Loucy (cell line): Measurements from ENCODE around the gene TEX26.

Experiments used
- H2AFZ ChIP-seq: fragments of 200-600 bp; sonication (generic); 2 replicates; pipeline ENCODE4 v1.6.0; 2016; ENCODE audit warnings: antibody characterized with exemption, mild to moderate bottlenecking, low read length, moderate library complexity
- H3F3A ChIP-seq: fragments of 200-600 bp; 2 replicates; pipeline ENCODE4 v1.6.0; 2016; ENCODE audit warnings: antibody characterized with exemption, low read depth, mild to moderate bottlenecking
- H3K27me3 ChIP-seq: fragments of 200-600 bp; sonication (generic); 2 replicates; pipeline ENCODE4 v1.6.1; 2014; ENCODE audit warnings: low read length, mild to moderate bottlenecking; ENCODE audit not compliant: insufficient read depth, poor library complexity, severe bottlenecking
- H3K36me3 ChIP-seq: fragments of 200-600 bp; sonication (generic); 2 replicates; pipeline ENCODE4 v1.6.1; 2016; ENCODE audit warnings: low read length; ENCODE audit not compliant: insufficient read depth
- H3K4me1 ChIP-seq: fragments of 200-600 bp; sonication (generic); 2 replicates; pipeline ENCODE4 v1.5.1; 2014; ENCODE audit warnings: low read length, mild to moderate bottlenecking; ENCODE audit not compliant: insufficient read depth, poor library complexity, severe bottlenecking
- H3K4me2 ChIP-seq: fragments of 200-600 bp; sonication (generic); 2 replicates; pipeline ENCODE4 v1.6.0; 2014; ENCODE audit warnings: antibody characterized with exemption, low read length, low read depth, mild to moderate bottlenecking; ENCODE audit not compliant: poor library complexity, severe bottlenecking
- H3K4me3 ChIP-seq: fragments of 200-600 bp; sonication (generic); 2 replicates; pipeline ENCODE4 v1.5.1; 2014; ENCODE audit warnings: low read length, mild to moderate bottlenecking, mixed read lengths; ENCODE audit not compliant: poor library complexity, severe bottlenecking
- H3K79me2 ChIP-seq: fragments of 200-600 bp; sonication (generic); 2 replicates; pipeline ENCODE4 v1.6.1; 2014; ENCODE audit warnings: low read length; ENCODE audit not compliant: insufficient read depth
- H3K9ac ChIP-seq: fragments of 200-600 bp; sonication (generic); 2 replicates; pipeline ENCODE4 v1.6.0; 2014; ENCODE audit warnings: mild to moderate bottlenecking, low read depth, low read length, moderate library complexity; ENCODE audit not compliant: poor library complexity, severe bottlenecking
- H3K9me2 ChIP-seq: fragments of 200-600 bp; sonication (generic); replicated peaks from 2 replicates; pipeline ENCODE4 v1.6.1; 2016; ENCODE audit warnings: low read depth, low read length, mixed read lengths
- H3K9me3 ChIP-seq: fragments of 200-600 bp; sonication (generic); 2 replicates; pipeline ENCODE4 v1.6.1; 2014; ENCODE audit warnings: mild to moderate bottlenecking, antibody characterized with exemption, low read length, low read depth; ENCODE audit not compliant: insufficient read depth
- H4K20me1 ChIP-seq: fragments of 200-600 bp; sonication (generic); 2 replicates; pipeline ENCODE4 v1.6.0; 2014; ENCODE audit warnings: antibody characterized with exemption, low read length, mild to moderate bottlenecking; ENCODE audit not compliant: insufficient read depth, poor library complexity, severe bottlenecking
- EZH2phosphoT487 ChIP-seq: fragments of 200-600 bp; IDR thresholded peaks from 2 replicates; pipeline ENCODE4 v1.6.1; 2018; ENCODE audit warnings: antibody characterized with exemption, mild to moderate bottlenecking, moderate library complexity, borderline replicate concordance
- TF ChIP-seq, protein P1 (sequence below): fragments of 200-600 bp; sonication (generic); conservative IDR thresholded peaks from 2 replicates; pipeline ENCODE4 v1.5.1; 2014; ENCODE audit warnings: mild to moderate bottlenecking, antibody characterized with exemption, low read length

TEX26 gene

DNA sequence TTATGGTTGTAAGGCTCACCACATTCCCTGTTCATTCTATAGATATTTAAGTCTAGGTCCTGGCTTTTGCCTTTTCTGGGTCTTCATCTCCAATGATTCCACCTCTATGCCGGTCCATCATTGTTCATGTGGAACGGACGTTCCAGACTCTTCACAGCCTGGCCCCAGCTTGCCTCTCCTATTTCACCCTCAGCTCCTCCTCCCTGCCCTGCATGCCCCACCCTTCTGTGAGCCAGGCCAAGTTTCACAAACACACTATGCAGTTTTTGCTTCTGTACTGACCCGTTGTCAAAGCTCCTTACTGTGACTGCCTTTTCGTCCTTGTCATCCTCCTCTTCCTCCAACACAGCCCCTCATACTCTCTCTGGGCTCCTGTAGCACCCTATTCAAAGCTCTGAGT, 31.3 kb downstream of the TEX26 start:
- Histone ChIP-seq H3K4me1 (no peaks in the 10 kb centered on the region), H3K36me3 (no peaks in the 10 kb centered on the region), H3K4me2 (no peak overlapping the region), H3K4me3 (no peak overlapping the region), H3F3A (no peaks in the 10 kb centered on the region), H4K20me1 (no peaks in the 10 kb centered on the region), H3K27me3 (peaks cover 12% of the 10 kb centered on the region), H2AFZ (no peak overlapping the region), H3K9me3 (0 out of 2 replicates have a peak, but pooled peaks cover 2% of the 10 kb centered on the region), H3K9me2 (no peaks in the 10 kb centered on the region), H3K79me2 (no peaks in the 10 kb centered on the region), H3K9ac (no peak overlapping the region)
- no peak for TF ChIP-seq EZH2phosphoT487
- TF ChIP-seq, protein P1, sequence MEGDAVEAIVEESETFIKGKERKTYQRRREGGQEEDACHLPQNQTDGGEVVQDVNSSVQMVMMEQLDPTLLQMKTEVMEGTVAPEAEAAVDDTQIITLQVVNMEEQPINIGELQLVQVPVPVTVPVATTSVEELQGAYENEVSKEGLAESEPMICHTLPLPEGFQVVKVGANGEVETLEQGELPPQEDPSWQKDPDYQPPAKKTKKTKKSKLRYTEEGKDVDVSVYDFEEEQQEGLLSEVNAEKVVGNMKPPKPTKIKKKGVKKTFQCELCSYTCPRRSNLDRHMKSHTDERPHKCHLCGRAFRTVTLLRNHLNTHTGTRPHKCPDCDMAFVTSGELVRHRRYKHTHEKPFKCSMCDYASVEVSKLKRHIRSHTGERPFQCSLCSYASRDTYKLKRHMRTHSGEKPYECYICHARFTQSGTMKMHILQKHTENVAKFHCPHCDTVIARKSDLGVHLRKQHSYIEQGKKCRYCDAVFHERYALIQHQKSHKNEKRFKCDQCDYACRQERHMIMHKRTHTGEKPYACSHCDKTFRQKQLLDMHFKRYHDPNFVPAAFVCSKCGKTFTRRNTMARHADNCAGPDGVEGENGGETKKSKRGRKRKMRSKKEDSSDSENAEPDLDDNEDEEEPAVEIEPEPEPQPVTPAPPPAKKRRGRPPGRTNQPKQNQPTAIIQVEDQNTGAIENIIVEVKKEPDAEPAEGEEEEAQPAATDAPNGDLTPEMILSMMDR: no peak

DNA sequence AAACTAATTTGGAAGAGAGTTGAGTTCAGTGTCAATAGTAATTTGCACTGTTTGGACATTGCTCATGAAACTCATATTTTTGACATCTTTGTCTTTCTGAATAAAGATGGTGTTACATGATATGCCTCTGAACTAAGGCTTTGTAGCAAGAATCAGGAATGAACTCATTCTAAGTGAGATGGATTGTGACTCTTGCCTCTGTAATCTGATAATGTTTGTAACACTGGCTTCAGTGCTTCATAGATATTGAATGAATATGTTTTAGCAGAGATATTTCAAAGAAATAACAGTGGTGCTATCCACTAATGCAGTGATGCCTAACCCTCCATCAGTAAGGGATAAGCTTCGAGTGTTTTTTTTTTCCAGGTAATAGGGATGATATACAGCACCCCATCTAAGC, 32.9 kb downstream of the TEX26 start:
- Histone ChIP-seq H3K79me2 (no peaks in the 10 kb centered on the region), H4K20me1 (no peaks in the 10 kb centered on the region), H3K9me2 (no peaks in the 10 kb centered on the region), H3K4me1 (no peaks in the 10 kb centered on the region), H3K36me3 (no peaks in the 10 kb centered on the region), H3K9me3 (no peaks in the 10 kb centered on the region), H3K4me3 (no peak overlapping the region), H3K4me2 (no peak overlapping the region), H2AFZ (no peak overlapping the region), H3K27me3 (peaks cover 9% of the 10 kb centered on the region), H3K9ac (no peak overlapping the region), H3F3A (no peaks in the 10 kb centered on the region)
- TF ChIP-seq, protein P1: no peak
- TF ChIP-seq EZH2phosphoT487: no peak

DNA sequence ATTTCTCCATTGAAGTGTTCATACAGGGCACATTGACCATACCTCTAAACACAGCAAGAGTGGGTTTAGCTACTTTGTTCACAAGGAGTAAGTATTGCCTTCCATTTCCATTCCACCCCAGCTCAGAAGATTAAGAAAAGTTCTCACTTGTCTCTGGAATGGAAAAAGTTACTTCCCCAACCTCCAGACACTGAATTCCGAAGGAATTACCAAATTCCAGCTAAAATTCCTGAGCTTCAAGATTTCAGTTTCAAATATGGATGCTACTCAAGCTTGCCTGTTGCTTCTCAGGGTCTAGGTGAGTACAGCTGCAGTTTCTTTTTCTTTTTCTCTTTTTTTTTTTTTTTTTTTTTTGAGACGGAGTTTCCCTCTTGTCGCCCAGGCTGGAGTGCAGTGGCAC, 33.6 kb downstream of the TEX26 start:
- H3K9me3 ChIP-seq: no peaks in the 10 kb centered on the region
- no peaks in the 10 kb centered on the region for H4K20me1 ChIP-seq
- H3K4me3 ChIP-seq: no peak overlapping the region
- no peaks in the 10 kb centered on the region for H3K9me2 ChIP-seq
- no peak overlapping the region for H2AFZ ChIP-seq
- no peak overlapping the region for H3K9ac ChIP-seq
- H3K36me3 ChIP-seq: no peaks in the 10 kb centered on the region
- TF ChIP-seq EZH2phosphoT487: no peak
- TF ChIP-seq, protein P1: no peak
- no peaks in the 10 kb centered on the region for H3K79me2 ChIP-seq
- H3K27me3 ChIP-seq: peaks cover 12% of the 10 kb centered on the region
- no peaks in the 10 kb centered on the region for H3K4me1 ChIP-seq
- H3F3A ChIP-seq: no peaks in the 10 kb centered on the region
- no peak overlapping the region for H3K4me2 ChIP-seq
